Mesenchymal stem cell (in vitro differentiated cells and primary cell): ENCODE results near the gene LPP.

Experiments
- DNase-seq: peaks from one replicate; pipeline ENCODE4 v3.0.0-alpha.2; 2013
- H2AFZ ChIP-seq: one replicate; pipeline ENCODE4 v1.6.1; 2013; ENCODE audit warnings: low read depth, mild to moderate bottlenecking, control low read depth, inconsistent platforms, low read length, moderate library complexity
- H2AK5ac ChIP-seq: 2 replicates; pipeline ENCODE4 v1.6.1; 2013; ENCODE audit warnings: low read length, moderate library complexity, mild to moderate bottlenecking, inconsistent platforms; ENCODE audit not compliant: severe bottlenecking
- H2BK120ac ChIP-seq: one replicate; pipeline ENCODE4 v1.6.1; 2013; ENCODE audit warnings: low read depth, mild to moderate bottlenecking, inconsistent platforms, low read length, moderate library complexity
- H2BK12ac ChIP-seq, 2 experiments: one replicate each; pipeline ENCODE4 v1.6.1; 2013; ENCODE audit warnings: inconsistent platforms in 2 of 2, low read length in 2 of 2, mild to moderate bottlenecking in 2 of 2, moderate library complexity in 2 of 2, control low read depth in 1 of 2
- H2BK15ac ChIP-seq: one replicate; pipeline ENCODE4 v1.6.1; 2013; ENCODE audit warnings: mild to moderate bottlenecking, low read depth, inconsistent platforms; ENCODE audit not compliant: poor library complexity, severe bottlenecking
- H2BK5ac ChIP-seq: 2 replicates; pipeline ENCODE4 v1.6.1; 2013; ENCODE audit warnings: low read depth, mild to moderate bottlenecking, low read length, control low read depth, inconsistent platforms; ENCODE audit not compliant: poor library complexity, severe bottlenecking
- H3K14ac ChIP-seq, 2 experiments: one replicate each; pipeline ENCODE4 v1.6.1; 2013; ENCODE audit warnings: inconsistent platforms in 2 of 2, low read length in 2 of 2, control low read depth in 1 of 2, mild to moderate bottlenecking in 1 of 2, moderate library complexity in 1 of 2
- H3K18ac ChIP-seq, 2 experiments: one replicate each; pipeline ENCODE4 v1.6.1; 2013; ENCODE audit warnings: inconsistent platforms in 2 of 2, low read length in 2 of 2, control low read depth in 1 of 2, low read depth in 1 of 2, mild to moderate bottlenecking in 1 of 2
- H3K23ac ChIP-seq, 2 experiments: one replicate each; pipeline ENCODE4 v1.6.1; 2013; ENCODE audit warnings: inconsistent platforms in 2 of 2, low read length in 2 of 2, mild to moderate bottlenecking in 2 of 2, moderate library complexity in 2 of 2, control low read depth in 1 of 2
- H3K27ac ChIP-seq: 2 replicates; pipeline ENCODE4 v1.5.1; 2013; ENCODE audit warnings: mild to moderate bottlenecking, moderate library complexity, low read length, control low read depth, inconsistent platforms; ENCODE audit not compliant: poor library complexity, severe bottlenecking
- H3K27me3 ChIP-seq, 2 experiments: 2 replicates each; pipeline versions ENCODE4 v1.6.1 to v1.7.0; 2013; ENCODE audit warnings: low read length in 2 of 2, mild to moderate bottlenecking in 2 of 2, moderate library complexity in 2 of 2, control low read depth in 1 of 2, inconsistent platforms in 1 of 2; ENCODE audit not compliant: control insufficient read depth in 1 of 2, insufficient read depth in 1 of 2
- H3K36me3 ChIP-seq, 2 experiments: 2 replicates each; pipeline versions ENCODE4 v1.6.1 to v1.7.0; 2013; ENCODE audit warnings: low read length in 2 of 2, control low read depth in 1 of 2, inconsistent platforms in 1 of 2, low read depth in 1 of 2, mild to moderate bottlenecking in 1 of 2; ENCODE audit not compliant: insufficient read depth in 2 of 2, control insufficient read depth in 1 of 2
- H3K4ac ChIP-seq, 2 experiments: one replicate each; pipeline ENCODE4 v1.6.1; 2013; ENCODE audit warnings: inconsistent platforms in 2 of 2, low read length in 2 of 2, mild to moderate bottlenecking in 2 of 2, moderate library complexity in 2 of 2, control low read depth in 1 of 2, low read depth in 1 of 2
- H3K4me1 ChIP-seq: 2 replicates; pipeline ENCODE4 v1.6.1; 2013; ENCODE audit warnings: low read depth, low read length, control low read depth; ENCODE audit not compliant: control insufficient read depth, insufficient read depth
- H3K4me2 ChIP-seq: 2 replicates; pipeline ENCODE4 v1.6.1; 2013; ENCODE audit warnings: low read length, mild to moderate bottlenecking, inconsistent platforms; ENCODE audit not compliant: poor library complexity, severe bottlenecking
- H3K4me3 ChIP-seq, 2 experiments: 2 replicates each; pipeline versions ENCODE4 v1.5.1 to v1.7.0; 2013; ENCODE audit warnings: low read length in 2 of 2, mild to moderate bottlenecking in 2 of 2, control low read depth in 1 of 2, low read depth in 1 of 2; ENCODE audit not compliant: insufficient read depth in 1 of 2
- H3K79me1 ChIP-seq: replicated peaks from 2 replicates; pipeline ENCODE4 v1.6.1; 2013; ENCODE audit warnings: mild to moderate bottlenecking, control low read depth, low read length, inconsistent platforms; ENCODE audit not compliant: poor library complexity, severe bottlenecking
- H3K9ac ChIP-seq: 2 replicates; pipeline ENCODE4 v1.7.0; 2013; ENCODE audit warnings: mild to moderate bottlenecking, low read length, moderate library complexity
- H3K9me3 ChIP-seq: 2 replicates; pipeline ENCODE4 v1.7.0; 2013; ENCODE audit warnings: mild to moderate bottlenecking, low read length; ENCODE audit not compliant: control insufficient read depth
- H4K8ac ChIP-seq: one replicate; pipeline ENCODE4 v1.6.1; 2013; ENCODE audit warnings: inconsistent platforms, mild to moderate bottlenecking, low read length, moderate library complexity
- H4K91ac ChIP-seq: one replicate; pipeline ENCODE4 v1.6.1; 2013; ENCODE audit warnings: mild to moderate bottlenecking, low read length, inconsistent platforms
- whole genome bisulfite sequencing: methylation state at CpG from one replicate; pipeline ENCODE4 v1.1.7; 2013; ENCODE audit warnings: mixed read lengths; 5-methylcytosine and 5-hydroxymethylcytosine counted together

LPP gene

DNA sequence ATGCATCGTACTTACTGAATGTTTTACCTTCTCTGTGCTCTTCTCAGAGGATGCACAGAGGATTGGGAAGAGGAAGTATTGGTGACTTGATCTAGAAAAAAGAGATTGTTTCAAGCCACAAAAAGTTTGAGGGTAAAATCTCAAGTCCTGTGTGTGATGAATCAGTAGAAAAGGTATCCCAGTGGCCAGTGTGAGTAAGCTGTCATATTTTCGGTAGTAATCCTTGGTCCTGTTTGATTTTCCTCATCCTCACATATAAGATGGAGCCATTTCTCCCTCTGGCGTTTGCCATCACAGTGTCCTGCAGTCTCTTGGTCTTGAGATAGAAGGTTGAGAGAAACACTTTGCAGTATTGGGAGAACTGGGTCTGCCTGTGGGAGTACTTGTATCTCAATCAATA is 166.8 kb downstream of the LPP start:
- Histone ChIP-seq H3K36me3 (peaks cover 0 to 1% of the 10 kb centered on the region in 2 experiments), H3K4me2 (no peak overlapping the region)
- 100% methylated on average over 1 of the region's 3 CpGs for WGBS

DNA sequence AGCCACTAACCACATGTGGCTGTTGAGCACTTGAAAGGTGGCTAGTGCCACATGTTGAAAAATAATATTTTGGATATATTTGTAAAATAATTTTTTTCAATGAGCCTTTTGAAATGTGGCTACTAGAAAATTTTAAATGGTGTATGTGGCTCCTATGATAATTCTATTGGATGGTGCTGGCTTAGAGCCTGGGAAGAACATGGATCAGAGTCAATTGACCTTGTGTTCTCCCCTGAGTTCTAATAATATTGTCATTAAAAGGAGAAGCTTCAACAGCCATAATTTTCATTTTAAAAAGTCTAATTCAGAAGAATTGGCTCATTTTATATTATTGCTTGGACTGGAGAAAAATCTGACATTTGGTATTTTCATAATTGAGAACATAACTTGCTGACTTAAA is 167.3 kb downstream of the LPP start:
- H4K8ac ChIP-seq, result no peak overlapping the region
- no peaks in the 10 kb centered on the region for H3K27me3 ChIP-seq
- H3K79me1 ChIP-seq, result peaks cover 18% of the 10 kb centered on the region
- H3K36me3 ChIP-seq, result peaks cover 0 to 6% of the 10 kb centered on the region in 2 experiments
- no peak overlapping the region for H2BK120ac ChIP-seq
- no peak overlapping the region for H3K4me3 ChIP-seq
- H3K14ac ChIP-seq, result no peak overlapping the region
- no peak overlapping the region for H4K91ac ChIP-seq
- no peak overlapping the region for H2BK5ac ChIP-seq
- H3K4me1 ChIP-seq, result no peaks in the 10 kb centered on the region
- no peak overlapping the region for H2BK15ac ChIP-seq
- no peak overlapping the region for H3K4me2 ChIP-seq
- no peak overlapping the region for H3K27ac ChIP-seq
- no peak overlapping the region for H3K4ac ChIP-seq
- no peak overlapping the region for H2AK5ac ChIP-seq
- H3K23ac ChIP-seq, result no peak overlapping the region
- no peak overlapping the region for H2BK12ac ChIP-seq
- no peak for DNase-seq
- H3K9ac ChIP-seq, result no peak overlapping the region
- H2AFZ ChIP-seq, result no peak overlapping the region
- no peak overlapping the region for H3K18ac ChIP-seq
- H3K9me3 ChIP-seq, result no peaks in the 10 kb centered on the region

More for the DNA sequence above, 166.8 kb downstream of the LPP start:
- no peak overlapping the region for H3K4ac ChIP-seq
- peaks cover 16% of the 10 kb centered on the region for H3K79me1 ChIP-seq
- DNase-seq, result peak; percentile 18
- H3K27me3 ChIP-seq, result no peaks in the 10 kb centered on the region
- no peak overlapping the region for H4K91ac ChIP-seq
- H2BK5ac ChIP-seq, result no peak overlapping the region
- no peaks in the 10 kb centered on the region for H3K9me3 ChIP-seq
- no peak overlapping the region for H2BK12ac ChIP-seq
- H2BK15ac ChIP-seq, result no peak overlapping the region
- no peak overlapping the region for H2AFZ ChIP-seq
- no peak overlapping the region for H3K23ac ChIP-seq
- no peak overlapping the region for H2AK5ac ChIP-seq
- no peak overlapping the region for H3K4me3 ChIP-seq
- no peak overlapping the region for H4K8ac ChIP-seq
- no peak overlapping the region for H3K27ac ChIP-seq
- H3K18ac ChIP-seq, result no peak overlapping the region
- no peak overlapping the region for H3K14ac ChIP-seq
- H3K4me1 ChIP-seq, result no peaks in the 10 kb centered on the region
- no peak overlapping the region for H2BK120ac ChIP-seq
- H3K9ac ChIP-seq, result no peak overlapping the region

DNA sequence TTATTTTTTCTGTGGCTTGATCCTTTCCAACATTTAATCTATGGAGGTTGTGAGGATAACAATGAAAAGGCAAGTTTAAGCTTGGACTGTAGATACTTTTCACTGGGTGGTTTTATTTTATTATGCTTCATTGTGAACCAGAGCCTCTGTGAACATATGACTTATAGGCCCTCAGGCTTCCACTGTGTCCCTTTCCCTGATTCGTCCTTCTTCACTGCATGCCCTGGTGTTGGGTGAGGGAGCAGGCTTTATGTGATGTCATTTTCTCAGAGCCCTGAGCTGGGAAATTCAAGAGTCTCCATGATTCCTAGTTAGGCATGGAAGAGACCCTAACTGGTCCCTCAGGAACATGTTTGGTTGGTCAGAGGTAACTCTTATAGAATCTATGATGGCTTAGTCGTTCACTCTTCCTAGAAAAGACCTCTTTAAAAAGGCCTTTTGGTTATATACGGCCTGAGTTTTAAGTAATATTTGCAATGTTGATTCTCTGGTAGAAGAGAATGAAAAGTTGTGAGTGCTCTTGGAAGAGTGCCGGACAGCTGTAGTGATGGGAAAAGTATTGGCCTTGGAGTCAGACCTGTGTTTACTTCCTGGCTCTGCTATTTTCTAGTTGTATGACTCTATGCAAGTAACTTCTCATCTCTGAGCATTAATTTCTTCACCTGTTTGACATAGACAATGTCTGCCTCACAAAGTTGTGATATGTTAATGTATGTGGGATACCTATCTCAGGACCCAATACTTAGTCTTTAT is 168.4 kb downstream of the LPP start:
- Histone ChIP-seq H2BK15ac (no peak overlapping the region), H3K9me3 (no peaks in the 10 kb centered on the region), H3K36me3 (peaks cover 0 to 9% of the 10 kb centered on the region in 2 experiments), H2BK120ac (no peak overlapping the region), H3K4me3 (no peak overlapping the region), H2AFZ (no peak overlapping the region), H3K9ac (no peak overlapping the region), H4K8ac (no peak overlapping the region), H3K4ac (no peak overlapping the region), H3K79me1 (peaks cover 15% of the 10 kb centered on the region), H2BK5ac (no peak overlapping the region), H3K27me3 (no peaks in the 10 kb centered on the region), H4K91ac (no peak overlapping the region), H3K23ac (no peak overlapping the region), H2BK12ac (no peak overlapping the region), H3K4me1 (no peaks in the 10 kb centered on the region), H3K14ac (no peak overlapping the region), H3K27ac (no peak overlapping the region), H3K18ac (no peak overlapping the region), H3K4me2 (no peak overlapping the region), H2AK5ac (no peak overlapping the region)
- 100% methylated on average over 4 of the region's 4 CpGs for WGBS
- no peak for DNase-seq

DNA sequence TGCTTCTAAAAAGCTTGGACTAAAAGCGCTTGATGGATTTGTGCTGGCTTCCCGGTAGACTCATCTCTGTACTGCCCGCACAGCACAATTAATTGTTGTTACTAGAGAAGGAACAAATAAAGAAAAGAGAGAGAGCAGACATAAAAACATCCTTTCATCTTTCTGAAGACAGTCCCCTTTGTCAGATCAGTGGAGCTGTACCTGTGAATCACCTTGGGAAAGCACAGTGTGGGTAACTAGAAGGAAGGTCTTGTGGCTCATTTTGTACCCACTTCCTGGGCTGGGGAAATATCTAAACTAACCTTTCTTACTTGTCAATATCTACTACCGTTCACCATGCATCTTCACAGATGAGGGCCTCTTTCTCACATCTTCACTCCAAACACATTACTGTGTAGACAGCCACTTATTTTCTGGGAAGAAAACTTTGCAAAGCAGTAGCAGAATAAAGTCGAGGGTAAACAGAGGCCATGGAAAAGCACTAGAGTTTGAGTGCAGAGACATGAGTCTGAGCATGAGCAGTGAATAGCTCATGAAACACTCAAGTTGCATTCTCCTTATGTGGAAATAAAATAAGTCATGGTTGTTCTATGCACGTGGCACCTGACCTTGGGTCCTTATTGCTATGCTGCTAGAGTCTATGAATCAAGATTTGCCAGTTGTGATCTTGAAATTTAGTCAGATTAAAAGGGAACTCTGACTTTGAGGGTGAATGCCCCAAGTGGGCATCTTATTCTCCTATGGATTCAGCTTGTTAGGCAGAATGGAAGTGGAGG is 169.3 kb downstream of the LPP start:
- H3K9me3 ChIP-seq, result no peaks in the 10 kb centered on the region
- H3K79me1 ChIP-seq, result peaks cover 14% of the 10 kb centered on the region
- H3K23ac ChIP-seq, result no peak overlapping the region
- no peak overlapping the region for H3K4ac ChIP-seq
- H3K9ac ChIP-seq, result no peak overlapping the region
- no peak for DNase-seq
- no peak overlapping the region for H2AK5ac ChIP-seq
- H2BK5ac ChIP-seq, result no peak overlapping the region
- 95% methylated on average over 3 of the region's 6 CpGs for WGBS
- H3K14ac ChIP-seq, result no peak overlapping the region
- no peak overlapping the region for H2BK12ac ChIP-seq
- no peaks in the 10 kb centered on the region for H3K27me3 ChIP-seq
- no peaks in the 10 kb centered on the region for H3K4me1 ChIP-seq
- no peak overlapping the region for H4K91ac ChIP-seq
- no peak overlapping the region for H4K8ac ChIP-seq
- H2BK15ac ChIP-seq, result no peak overlapping the region
- H3K27ac ChIP-seq, result no peak overlapping the region
- peaks cover 0 to 13% of the 10 kb centered on the region in 2 experiments for H3K36me3 ChIP-seq
- H2AFZ ChIP-seq, result no peak overlapping the region
- no peak overlapping the region for H3K4me3 ChIP-seq
- no peak overlapping the region for H3K4me2 ChIP-seq
- H3K18ac ChIP-seq, result no peak overlapping the region
- H2BK120ac ChIP-seq, result no peak overlapping the region
